ENCODE measurements around the gene RUNX1. TPM values are rescaled to one million over a fixed set of nuclear protein-coding genes. Genes with fewer than 3 reads are reported as not detected.

The RUNX1 gene
- total and polyA plus RNA-seq, 8 donors = 7.5 to 89.6 (median 10.8) TPM

DNA sequence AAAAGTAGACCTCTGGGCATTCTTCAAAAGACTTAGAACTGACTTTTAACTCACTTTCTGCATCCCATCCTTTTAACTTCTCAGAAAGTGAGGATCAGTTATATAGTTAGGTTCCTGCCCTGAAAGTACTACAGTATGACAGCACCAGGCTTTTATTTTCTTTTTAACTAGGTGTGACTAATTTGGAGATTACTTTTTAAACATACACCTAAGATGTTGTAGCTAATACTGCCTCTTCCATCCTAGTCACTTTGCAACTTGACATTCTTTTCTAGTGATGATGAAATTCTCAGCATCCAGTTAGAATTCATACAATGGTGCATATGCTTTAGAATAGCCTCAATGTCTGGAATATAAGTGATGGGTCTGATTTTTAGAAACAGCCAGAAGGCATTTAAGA is 24.6 kb downstream of the RUNX1 start:
- TF ChIP-seq, protein P1, sequence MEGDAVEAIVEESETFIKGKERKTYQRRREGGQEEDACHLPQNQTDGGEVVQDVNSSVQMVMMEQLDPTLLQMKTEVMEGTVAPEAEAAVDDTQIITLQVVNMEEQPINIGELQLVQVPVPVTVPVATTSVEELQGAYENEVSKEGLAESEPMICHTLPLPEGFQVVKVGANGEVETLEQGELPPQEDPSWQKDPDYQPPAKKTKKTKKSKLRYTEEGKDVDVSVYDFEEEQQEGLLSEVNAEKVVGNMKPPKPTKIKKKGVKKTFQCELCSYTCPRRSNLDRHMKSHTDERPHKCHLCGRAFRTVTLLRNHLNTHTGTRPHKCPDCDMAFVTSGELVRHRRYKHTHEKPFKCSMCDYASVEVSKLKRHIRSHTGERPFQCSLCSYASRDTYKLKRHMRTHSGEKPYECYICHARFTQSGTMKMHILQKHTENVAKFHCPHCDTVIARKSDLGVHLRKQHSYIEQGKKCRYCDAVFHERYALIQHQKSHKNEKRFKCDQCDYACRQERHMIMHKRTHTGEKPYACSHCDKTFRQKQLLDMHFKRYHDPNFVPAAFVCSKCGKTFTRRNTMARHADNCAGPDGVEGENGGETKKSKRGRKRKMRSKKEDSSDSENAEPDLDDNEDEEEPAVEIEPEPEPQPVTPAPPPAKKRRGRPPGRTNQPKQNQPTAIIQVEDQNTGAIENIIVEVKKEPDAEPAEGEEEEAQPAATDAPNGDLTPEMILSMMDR (IDR thresholded peaks at IDR 0.05) = no peak
- H3K4me3 ChIP-seq = no peak overlapping the region
- no peaks in the 10 kb centered on the region for H3K9me3 ChIP-seq
- H3K27me3 ChIP-seq = peaks cover 0 to 9% of the 10 kb centered on the region in 2 donors
- no peak for ATAC-seq
- H3K27ac ChIP-seq = peak overlapping the region in 1 of 2 donors; percentile 94
- H3K4me1 ChIP-seq = peaks cover 17 to 47% of the 10 kb centered on the region in 2 donors
- no peaks in the 10 kb centered on the region for H3K36me3 ChIP-seq
- DNase-seq = no peak
- intact Hi-C loops (cut with DNase I) = no loop called here

DNA sequence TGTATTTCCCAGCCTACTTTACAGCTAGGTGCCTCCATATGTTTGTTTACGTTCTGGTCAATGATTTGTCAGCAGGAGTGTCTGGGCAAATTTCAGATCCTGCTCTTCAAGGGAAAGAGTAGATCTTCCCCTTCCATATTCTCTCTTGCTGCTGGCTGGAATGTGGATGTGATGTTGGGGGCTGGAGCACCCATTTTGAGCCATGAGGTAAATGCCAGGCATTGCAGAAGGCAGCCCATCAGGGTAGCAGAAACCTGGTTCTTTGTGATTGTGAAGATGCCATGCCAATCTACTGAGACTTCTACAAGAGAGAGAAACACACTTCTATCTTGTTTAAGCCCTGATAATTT is 25.1 kb downstream of the RUNX1 start:
- ATAC-seq (no peak), DNase-seq (no peak)
- Histone ChIP-seq H3K9me3 (no peaks in the 10 kb centered on the region), H3K4me1 (peaks cover 17 to 51% of the 10 kb centered on the region in 2 donors), H3K27ac (peak overlapping the region in 1 of 2 donors; percentile 94), H3K36me3 (no peaks in the 10 kb centered on the region), H3K4me3 (no peak overlapping the region), H3K27me3 (peaks cover 0 to 9% of the 10 kb centered on the region in 2 donors)
- TF ChIP-seq, protein P1 (IDR thresholded peaks at IDR 0.05) = no peak
- intact Hi-C loops (cut with DNase I) = no loop called here

DNA sequence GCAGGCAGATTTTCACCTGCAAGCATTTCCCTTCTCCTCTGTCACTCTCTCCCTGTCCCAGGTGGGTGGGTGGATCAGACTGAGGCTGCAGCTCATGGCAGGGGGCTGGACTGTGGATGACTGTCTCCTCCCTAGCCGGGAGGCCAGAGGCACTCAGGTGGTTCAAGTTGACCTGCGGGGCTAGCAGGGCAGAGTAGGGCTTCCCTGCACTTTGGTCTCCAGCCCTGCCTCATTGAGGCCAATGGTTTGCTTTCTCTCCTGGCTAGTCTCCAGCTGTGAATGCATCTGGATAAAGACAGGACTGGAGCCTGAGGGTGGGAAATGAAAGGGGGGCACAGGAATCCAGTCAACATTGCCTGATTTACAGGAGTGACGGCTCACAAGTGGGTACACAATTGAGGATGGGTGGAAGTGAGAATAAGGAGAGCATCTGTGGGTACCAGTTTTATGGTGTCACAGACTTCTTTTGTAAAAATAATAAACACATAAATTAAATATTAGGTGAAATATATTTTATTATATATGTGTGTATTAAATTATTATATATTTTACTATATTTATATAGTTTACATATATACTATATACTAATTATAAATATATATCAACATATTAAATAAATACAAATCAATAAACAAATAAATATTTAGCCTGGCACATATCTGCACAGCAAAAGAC is 25.6 kb downstream of the RUNX1 start:
- Histone ChIP-seq H3K4me1 (peaks cover 17 to 50% of the 10 kb centered on the region in 2 donors), H3K9me3 (no peaks in the 10 kb centered on the region), H3K36me3 (no peaks in the 10 kb centered on the region), H3K27me3 (peaks cover 0 to 9% of the 10 kb centered on the region in 2 donors), H3K4me3 (no peak overlapping the region), H3K27ac (peak overlapping the region in 1 of 2 donors; percentile 94)
- intact Hi-C loops (cut with DNase I) = no loop called here
- DNase-seq (no peak), ATAC-seq (no peak)
- TF ChIP-seq, protein P1 (IDR thresholded peaks at IDR 0.05) = no peak

DNA sequence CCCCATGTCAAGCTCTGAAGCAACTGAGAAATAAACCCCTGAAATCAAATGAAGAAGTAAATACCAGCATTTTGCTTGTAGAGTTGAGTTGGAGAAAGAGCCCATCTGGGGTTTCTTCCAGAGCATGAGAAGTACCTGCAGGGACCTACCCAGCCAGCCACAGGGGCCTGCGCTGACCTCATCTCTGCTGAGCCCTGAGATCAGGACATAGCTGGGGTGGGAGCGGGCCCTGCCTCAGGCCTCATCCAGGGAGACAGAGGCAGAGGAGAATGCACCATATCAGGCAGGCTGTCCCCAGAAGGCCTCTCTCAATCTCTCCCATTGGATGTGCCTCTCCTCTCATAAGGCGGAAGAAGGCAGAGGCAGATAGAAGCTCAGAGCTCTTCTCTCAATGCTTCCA is 27.6 kb downstream of the RUNX1 start:
- Histone ChIP-seq H3K36me3 (no peaks in the 10 kb centered on the region), H3K27ac (no peak overlapping the region), H3K4me3 (no peak overlapping the region), H3K9me3 (no peaks in the 10 kb centered on the region), H3K4me1 (peaks cover 6 to 31% of the 10 kb centered on the region in 2 donors), H3K27me3 (peaks cover 0 to 1% of the 10 kb centered on the region in 2 donors)
- no peak for DNase-seq
- TF ChIP-seq, protein P1 (IDR thresholded peaks at IDR 0.05) = no peak
- no peak for ATAC-seq
- intact Hi-C loops (cut with DNase I) = no loop called here

DNA sequence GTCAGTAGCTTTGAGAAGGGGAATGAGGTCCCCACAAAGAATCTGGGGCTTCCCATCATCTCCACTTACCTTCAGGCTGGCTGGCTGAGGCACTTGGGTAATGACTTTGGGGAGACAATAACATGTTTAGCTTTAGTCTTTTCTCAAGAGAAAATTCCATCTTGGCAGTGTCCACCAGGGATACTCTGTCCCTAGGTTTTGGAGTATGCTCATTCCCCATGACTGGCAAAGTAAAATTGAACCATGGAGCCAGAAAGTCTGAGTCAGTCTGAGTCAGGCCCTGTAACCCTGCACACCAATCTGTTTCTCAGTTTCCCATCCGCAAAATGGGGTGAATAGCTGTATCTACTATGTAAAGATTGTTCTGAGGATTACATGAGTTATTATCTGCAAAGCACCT is 28.2 kb downstream of the RUNX1 start:
- H3K9me3 ChIP-seq = no peaks in the 10 kb centered on the region
- peaks cover under 1 to 25% of the 10 kb centered on the region in 2 donors for H3K4me1 ChIP-seq
- H3K36me3 ChIP-seq = no peaks in the 10 kb centered on the region
- intact Hi-C loops (cut with DNase I) = no loop called here
- H3K27ac ChIP-seq = no peak overlapping the region
- no peak for DNase-seq
- H3K4me3 ChIP-seq = no peak overlapping the region
- no peak for ATAC-seq
- no peaks in the 10 kb centered on the region for H3K27me3 ChIP-seq
- TF ChIP-seq, protein P1 (IDR thresholded peaks at IDR 0.05) = no peak
